ENCODE results near the gene ARNT2.

The ARNT2 gene

GRCh38 chr15:80490431-80490990 lies 86.3 kb downstream of the ARNT2 start:
- TF ChIP-seq POLR2A (IDR thresholded peaks at IDR 0.05; ENCODE audit: low read length): no peak
- no peak for TF ChIP-seq GATA1 (IDR thresholded peaks at IDR 0.05; ENCODE audit: low read depth, low read length)
- DNase-seq: no peak

- no peak for DNase-seq
- TF ChIP-seq GATA1 (IDR thresholded peaks at IDR 0.05; ENCODE audit: low read depth, low read length): no peak
- TF ChIP-seq POLR2A (IDR thresholded peaks at IDR 0.05; ENCODE audit: low read length): no peak
Observed at GRCh38 chr15:80491163-80491847, 87.1 kb downstream of the ARNT2 start.

- no peak for DNase-seq
- TF ChIP-seq GATA1 (IDR thresholded peaks at IDR 0.05; ENCODE audit: low read depth, low read length) (no peak), POLR2A (IDR thresholded peaks at IDR 0.05; ENCODE audit: low read length) (no peak)
Observed at GRCh38 chr15:80492409-80492808, 88.2 kb downstream of the ARNT2 start.

- no peak for DNase-seq
- TF ChIP-seq POLR2A (IDR thresholded peaks at IDR 0.05; ENCODE audit: low read length) (no peak), GATA1 (IDR thresholded peaks at IDR 0.05; ENCODE audit: low read depth, low read length) (no peak)
Observed at GRCh38 chr15:80492874-80493273, 88.7 kb downstream of the ARNT2 start.

GRCh38 chr15:80494351-80494751 lies 90.2 kb downstream of the ARNT2 start:
- TF ChIP-seq POLR2A (IDR thresholded peaks at IDR 0.05; ENCODE audit: low read length) (no peak), GATA1 (IDR thresholded peaks at IDR 0.05; ENCODE audit: low read depth, low read length) (no peak)
- DNase-seq: no peak

GRCh38 chr15:80494756-80495155 lies 90.6 kb downstream of the ARNT2 start:
- no peak for DNase-seq
- TF ChIP-seq GATA1 (IDR thresholded peaks at IDR 0.05; ENCODE audit: low read depth, low read length): no peak

- DNase-seq: no peak
- TF ChIP-seq GATA1 (IDR thresholded peaks at IDR 0.05; ENCODE audit: low read depth, low read length) (no peak), POLR2A (IDR thresholded peaks at IDR 0.05; ENCODE audit: low read length) (no peak)
Observed at GRCh38 chr15:80495401-80495942, 91.3 kb downstream of the ARNT2 start.

- DNase-seq: no peak
- no peak for TF ChIP-seq GATA1 (IDR thresholded peaks at IDR 0.05; ENCODE audit: low read depth, low read length)
- TF ChIP-seq POLR2A (IDR thresholded peaks at IDR 0.05; ENCODE audit: low read length): no peak
Observed at GRCh38 chr15:80496096-80496495, 91.9 kb downstream of the ARNT2 start.

GRCh38 chr15:80497221-80497620 lies 93.0 kb downstream of the ARNT2 start:
- TF ChIP-seq POLR2A (IDR thresholded peaks at IDR 0.05; ENCODE audit: low read length): no peak
- no peak for TF ChIP-seq GATA1 (IDR thresholded peaks at IDR 0.05; ENCODE audit: low read depth, low read length)
- no peak for DNase-seq

GRCh38 chr15:80498652-80499051 lies 94.5 kb downstream of the ARNT2 start:
- no peak for DNase-seq
- no peak for TF ChIP-seq POLR2A (IDR thresholded peaks at IDR 0.05; ENCODE audit: low read length)
- TF ChIP-seq GATA1 (IDR thresholded peaks at IDR 0.05; ENCODE audit: low read depth, low read length): no peak

GRCh38 chr15:80500021-80500420 lies 95.8 kb downstream of the ARNT2 start:
- no peak for TF ChIP-seq GATA1 (IDR thresholded peaks at IDR 0.05; ENCODE audit: low read depth, low read length)
- TF ChIP-seq POLR2A (IDR thresholded peaks at IDR 0.05; ENCODE audit: low read length): no peak
- DNase-seq: no peak

- no peak for DNase-seq
Observed at GRCh38 chr15:80501476-80501875, 97.3 kb downstream of the ARNT2 start.

GRCh38 chr15:80502782-80503181 lies 98.6 kb downstream of the ARNT2 start:
- DNase-seq: no peak
- TF ChIP-seq POLR2A (IDR thresholded peaks at IDR 0.05; ENCODE audit: low read length): no peak
- no peak for TF ChIP-seq GATA1 (IDR thresholded peaks at IDR 0.05; ENCODE audit: low read depth, low read length)

More at GRCh38 chr15:80501476-80501875, 97.3 kb downstream of the ARNT2 start:
- TF ChIP-seq POLR2A (IDR thresholded peaks at IDR 0.05; ENCODE audit: low read length) (no peak), GATA1 (IDR thresholded peaks at IDR 0.05; ENCODE audit: low read depth, low read length) (no peak)

GRCh38 chr15:80503319-80503952 lies 99.3 kb downstream of the ARNT2 start:
- DNase-seq: no peak
- TF ChIP-seq POLR2A (IDR thresholded peaks at IDR 0.05; ENCODE audit: low read length) (no peak), GATA1 (IDR thresholded peaks at IDR 0.05; ENCODE audit: low read depth, low read length) (no peak)
